H1 (cell line): ENCODE data around the gene KCNMA1. TPM values are rescaled to one million over a fixed set of nuclear protein-coding genes. Genes with fewer than 3 reads are reported as not detected.

ENCODE experiments used
- CTCF ChIA-PET: fragments of 300-600 bp; sonication (Branson Sonifier 250); formaldehyde crosslinking; loops from one replicate; lab custom pipeline; 2021; ENCODE audit not compliant: partially characterized antibody; lab: Charles Lee
- POLR2A ChIA-PET: fragments of 300-600 bp; sonication (Branson Sonifier 250); formaldehyde crosslinking; loops from one replicate; lab custom pipeline; 2021; ENCODE audit warnings: inconsistent platforms; ENCODE audit not compliant: partially characterized antibody; lab: Charles Lee
- DNase-seq, 2 experiments: peaks; one replicate each; pipeline versions ENCODE4 v3.0.0 to v3.0.0-alpha.2; 2010 to 2022; ENCODE audit warnings: low spot score in 2 of 2, low read depth in 1 of 2, mixed read lengths in 1 of 2
- FAIRE-seq: peaks from 2 replicates; lab custom pipeline; 2011; peaks lifted over from hg19 to GRCh38; lab: Jason Lieb, UNC
- H2AFZ ChIP-seq: 2 replicates; pipeline ENCODE4 v1.8.1; 2012; ENCODE audit warnings: low read length, inconsistent platforms
- H2AK5ac ChIP-seq: 2 replicates; pipeline ENCODE4 v1.6.1; 2013; ENCODE audit warnings: low read depth, low read length
- H2BK120ac ChIP-seq: replicated peaks from 2 replicates; pipeline ENCODE3; 2013; ENCODE audit warnings: low read depth, low read length, inconsistent platforms
- H2BK12ac ChIP-seq: 2 replicates; pipeline ENCODE4 v1.6.1; 2013; ENCODE audit warnings: low read depth, low read length
- H2BK15ac ChIP-seq: 2 replicates; pipeline ENCODE4 v1.6.1; 2013; ENCODE audit warnings: low read length
- H2BK20ac ChIP-seq: 2 replicates; pipeline ENCODE4 v1.6.1; 2013; ENCODE audit warnings: low read length
- H2BK5ac ChIP-seq: 2 replicates; pipeline ENCODE4 v1.6.1; 2013; ENCODE audit warnings: low read depth, low read length
- H3K14ac ChIP-seq: 2 replicates; pipeline ENCODE4 v1.6.1; 2013; ENCODE audit warnings: inconsistent platforms; ENCODE audit not compliant: insufficient read length
- H3K18ac ChIP-seq: 2 replicates; pipeline ENCODE4 v1.6.1; 2013; ENCODE audit warnings: low read length; ENCODE audit errors: extremely low read depth
- H3K23ac ChIP-seq: 2 replicates; pipeline ENCODE4 v1.6.1; 2013; ENCODE audit warnings: inconsistent platforms; ENCODE audit not compliant: insufficient read length
- H3K23me2 ChIP-seq: 2 replicates; pipeline ENCODE4 v1.6.1; 2013; ENCODE audit warnings: low read depth, low read length
- H3K27ac ChIP-seq: 2 replicates; pipeline ENCODE4 v1.6.1; 2011; ENCODE audit warnings: low read depth, low read length, inconsistent platforms
- H3K27me3 ChIP-seq, 4 experiments: replicated peaks in 1 of 4; 1 replicate in 1 of 4; 2 replicates in 3 of 4; pipeline versions ENCODE4 v1.6.1 to v1.8.1; 2011 to 2013; ENCODE audit warnings: low read length in 3 of 4, mild to moderate bottlenecking in 3 of 4, inconsistent platforms in 2 of 4, mixed read lengths in 2 of 4, moderate library complexity in 1 of 4; ENCODE audit not compliant: control insufficient read depth in 3 of 4, insufficient read depth in 3 of 4; ENCODE audit errors: extremely low read depth in 1 of 4
- H3K36me3 ChIP-seq, 4 experiments: 2 replicates each; pipeline versions ENCODE4 v1.6.1 to v1.8.1; 2011 to 2013; ENCODE audit warnings: mild to moderate bottlenecking in 4 of 4, low read length in 3 of 4, moderate library complexity in 2 of 4, control low read depth in 1 of 4, inconsistent platforms in 1 of 4; ENCODE audit not compliant: insufficient read depth in 4 of 4, control insufficient read depth in 2 of 4
- H3K4ac ChIP-seq: replicated peaks from 2 replicates; pipeline ENCODE3; 2013; ENCODE audit warnings: low read length, low read depth, mixed read lengths, inconsistent platforms; ENCODE audit not compliant: insufficient read length
- H3K4me1 ChIP-seq, 4 experiments: replicated peaks in 1 of 4; 1 replicate in 1 of 4; 2 replicates in 3 of 4; pipeline versions ENCODE4 v1.6.1 to v1.8.1; 2011 to 2013; ENCODE audit warnings: low read length in 3 of 4, inconsistent platforms in 2 of 4, mixed read lengths in 1 of 4; ENCODE audit not compliant: insufficient read depth in 4 of 4, control insufficient read depth in 3 of 4
- H3K4me2 ChIP-seq, 2 experiments: 2 replicates each; pipeline versions ENCODE4 v1.6.1 to v1.8.1; 2011 to 2013; ENCODE audit warnings: low read depth in 2 of 2, low read length in 2 of 2, control low read depth in 1 of 2, inconsistent platforms in 1 of 2, mild to moderate bottlenecking in 1 of 2; ENCODE audit not compliant: insufficient read depth in 1 of 2
- H3K4me3 ChIP-seq, 4 experiments: fragments of 200-600, 300-600 bp in 1 of 4; sonication (generic), shearing (Covaris generic), sonication (Bioruptor Twin) in 1 of 4; 2 replicates each; pipeline versions ENCODE4 v1.5.1 to v1.8.1; 2011 to 2016; ENCODE audit warnings: low read length in 4 of 4, low read depth in 3 of 4, control low read depth in 2 of 4, inconsistent platforms in 2 of 4, mild to moderate bottlenecking in 2 of 4, mixed read lengths in 1 of 4, moderate library complexity in 1 of 4; ENCODE audit not compliant: insufficient read depth in 2 of 4; ENCODE audit errors: extremely low read depth in 1 of 4
- H3K56ac ChIP-seq: replicated peaks from 2 replicates; pipeline ENCODE3; 2013; ENCODE audit warnings: low read depth, mild to moderate bottlenecking, mixed read lengths, low read length, inconsistent platforms; ENCODE audit not compliant: insufficient read length
- H3K79me1 ChIP-seq: 2 replicates; pipeline ENCODE4 v1.6.1; 2013; ENCODE audit warnings: low read depth, low read length, control low read depth
- H3K79me2 ChIP-seq, 2 experiments: 2 replicates each; pipeline versions ENCODE4 v1.6.1 to v1.8.1; 2012 to 2013; ENCODE audit warnings: low read length in 2 of 2, mild to moderate bottlenecking in 2 of 2, inconsistent platforms in 1 of 2; ENCODE audit not compliant: insufficient read depth in 2 of 2, control insufficient read depth in 1 of 2
- H3K9ac ChIP-seq, 4 experiments: replicated peaks in 1 of 4; 1 replicate in 1 of 4; 2 replicates in 3 of 4; pipeline versions ENCODE4 v1.6.1 to v1.8.1; 2011 to 2013; ENCODE audit warnings: low read depth in 3 of 4, low read length in 3 of 4, control low read depth in 2 of 4, mild to moderate bottlenecking in 2 of 4, moderate library complexity in 2 of 4, inconsistent platforms in 1 of 4; ENCODE audit errors: extremely low read depth in 1 of 4
- H3K9me3 ChIP-seq, 2 experiments: 2 replicates each; pipeline versions ENCODE4 v1.6.1 to v1.8.1; 2012 to 2013; ENCODE audit warnings: mild to moderate bottlenecking in 2 of 2, moderate library complexity in 2 of 2, control low read depth in 1 of 2, inconsistent platforms in 1 of 2, low read depth in 1 of 2, low read length in 1 of 2, mixed read lengths in 1 of 2; ENCODE audit not compliant: insufficient read depth in 2 of 2
- H4K20me1 ChIP-seq, 2 experiments: replicated peaks in 1 of 2; 2 replicates each; pipeline versions ENCODE3 to v1.8.1; 2011 to 2013; ENCODE audit warnings: inconsistent platforms in 2 of 2, low read length in 2 of 2, mild to moderate bottlenecking in 1 of 2; ENCODE audit not compliant: insufficient read depth in 2 of 2, control insufficient read depth in 1 of 2
- H4K5ac ChIP-seq: 2 replicates; pipeline ENCODE4 v1.6.1; 2013; ENCODE audit warnings: low read length, low read depth, mixed read lengths, inconsistent platforms; ENCODE audit not compliant: insufficient read length
- H4K8ac ChIP-seq: 2 replicates; pipeline ENCODE4 v1.8.0; 2013; ENCODE audit warnings: mild to moderate bottlenecking, moderate library complexity, low read length, inconsistent platforms; ENCODE audit not compliant: insufficient read depth; ENCODE audit errors: extremely low read depth
- H4K91ac ChIP-seq: replicated peaks from 2 replicates; pipeline ENCODE3; 2013; ENCODE audit warnings: low read length, mixed read lengths, inconsistent platforms; ENCODE audit not compliant: insufficient read length
- SIX5 ChIP-seq: IDR thresholded peaks from 2 replicates; pipeline ENCODE4 v1.6.1; 2011; ENCODE audit warnings: mild to moderate bottlenecking, low read depth, low read length
- WGBS, 2 experiments: shearing (Covaris generic) in 1 of 2; methylation state at CpG; one replicate each; pipeline versions ENCODE4 v1.1.6 to v1.1.7; 2013 to 2015; ENCODE audit warnings: low lambda C conversion rate in 2 of 2, mixed read lengths in 2 of 2, inconsistent platforms in 1 of 2, low coverage in 1 of 2, missing lambda C conversion rate in 1 of 2; ENCODE audit not compliant: insufficient replicate concordance in 2 of 2, insufficient coverage in 1 of 2, insufficient read length in 1 of 2; ENCODE audit errors: extremely low coverage in 1 of 2, missing lambda C conversion rate in 1 of 2; 5-methylcytosine and 5-hydroxymethylcytosine counted together
- polyA plus RNA-seq, 7 experiments: library from polyadenylated mRNA; depleted of rRNA in 3 of 7; stranded (reverse) in 5 of 7; unstranded in 2 of 7; fragments of >200 nt in 5 of 7; fragments of 200-250 nt in 2 of 7; gene quantifications; 1 replicate in 5 of 7; 2 replicates in 1 of 7; 4 replicates in 1 of 7; pipeline versions ENCODE4 v1.2.1 to v1.2.3, GENCODE V29; 2011 to 2013; ENCODE audit warnings: missing spikeins in 2 of 7, mixed read lengths in 2 of 7
- total RNA-seq: library from RNA; stranded (reverse); fragmentation: NEBNext Ultra II Directional; extraction: Animal tissue kit (Norgen Biotek cat#: 25700); gene quantifications from 2 replicates; pipeline ENCODE4 v1.2.1, GENCODE V29; 2021

KCNMA1 gene
- total and polyA plus RNA-seq, 2 of the 8 experiments (the other 6 are each of a cell fraction or from before 2014, with no cell fraction given) = 10.2 to 11.1 TPM

DNA sequence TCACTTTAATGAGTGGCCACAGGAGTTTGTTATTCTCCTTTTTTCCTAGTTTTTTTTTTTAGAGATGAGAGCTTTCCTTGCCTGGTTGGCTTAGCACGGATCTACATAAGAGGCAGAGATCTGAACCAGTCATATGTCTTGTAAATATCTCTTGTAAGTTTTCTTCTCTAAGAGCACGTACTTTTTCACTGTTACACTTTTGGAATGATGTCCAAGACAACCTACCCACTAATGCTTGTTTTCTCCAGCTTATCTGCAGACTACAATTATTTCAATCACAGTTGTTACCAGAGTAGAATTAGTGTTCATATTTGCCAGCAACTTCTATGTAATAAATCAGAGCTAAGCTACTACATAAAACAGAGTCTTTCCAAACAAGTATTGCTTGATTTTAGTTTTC, 444.6 kb downstream of the KCNMA1 start:
- Histone ChIP-seq H3K23me2 (no peaks in the 10 kb centered on the region), H2BK15ac (no peak overlapping the region), H3K23ac (no peak overlapping the region), H2BK12ac (no peak overlapping the region), H4K91ac (no peak overlapping the region), H2BK5ac (no peak overlapping the region), H3K18ac (no peak overlapping the region), H3K4me3 (no peak overlapping the region), H2AFZ (no peak overlapping the region), H3K56ac (no peak overlapping the region), H3K36me3 (no peaks in the 10 kb centered on the region), H2AK5ac (no peak overlapping the region), H3K4me2 (no peak overlapping the region), H2BK120ac (no peak overlapping the region), H3K4me1 (peaks cover 0 to 2% (median 0%) of the 10 kb centered on the region in 4 experiments; a peak in 1 of 7 replicates), H3K9me3 (no peaks in the 10 kb centered on the region), H3K9ac (no peak overlapping the region), H4K8ac (no peak overlapping the region), H3K14ac (no peak overlapping the region), H3K79me2 (no peaks in the 10 kb centered on the region), H3K4ac (no peak overlapping the region), H3K27ac (no peak overlapping the region), H4K5ac (no peak overlapping the region), H4K20me1 (no peaks in the 10 kb centered on the region), H2BK20ac (no peak overlapping the region), H3K27me3 (no peaks in the 10 kb centered on the region), H3K79me1 (no peaks in the 10 kb centered on the region)
- 100% methylated on average over 2 of the region's 2 CpGs; no CpG with 5 or more reads in 1 of the 2 experiments for WGBS, 2 experiments
- no peak for FAIRE-seq
- DNase-seq = no peak
- POLR2A ChIA-PET = no interaction called here
- CTCF ChIA-PET = interaction anchor here (0.7 kb wide), 1 partner anchor 1807 kb away, joined by 3 read pairs; no protein-coding TSS in a partner anchor
- no peak for TF ChIP-seq SIX5
